ENCODE measurements around the gene ARAP1.

GRCh38 chr11:72719144-72719543 lies 33.1 kb downstream of the ARAP1 start:
- no peak for TF ChIP-seq CTCF (conservative IDR thresholded peaks at IDR 0.05; ENCODE audit: low read length)
- no peak for TF ChIP-seq EZH2phosphoT487 (IDR thresholded peaks at IDR 0.05; ENCODE audit: borderline replicate concordance)

All from Loucy (cell line).